Measurements from ENCODE around the gene CERS6.

GRCh38 chr2:168448980-168449379 is 7.1 kb upstream of the CERS6 start:
- no peak for TF ChIP-seq CTCF (IDR thresholded peaks at IDR 0.05)
- no peak for TF ChIP-seq POLR2AphosphoS5 (IDR thresholded peaks at IDR 0.05; ENCODE audit: low read depth, low read length)
- no peak for TF ChIP-seq REST (IDR thresholded peaks at IDR 0.05; ENCODE audit: insufficient read depth in 1 of 2, low read depth in 2 of 2, low read length in 1 of 2)
- no peak for TF ChIP-seq SIN3A (IDR thresholded peaks at IDR 0.05; ENCODE audit: borderline replicate concordance, insufficient read depth, low read depth, low read length)
- TF ChIP-seq TCF7L2 (IDR thresholded peaks at IDR 0.05; ENCODE audit: low read depth, low read length): no peak
